HG03354 (cell line): Measurements from ENCODE around the gene ATP8A2.

ENCODE experiments used
- ATAC-seq: cut with Tn5 transposase; IDR thresholded peaks from one replicate; pipeline ENCODE4 v1.9.1; 2021; ENCODE audit warnings: mild to moderate bottlenecking; ENCODE audit not compliant: unreplicated experiment, poor library complexity, severe bottlenecking

Gene ATP8A2

DNA sequence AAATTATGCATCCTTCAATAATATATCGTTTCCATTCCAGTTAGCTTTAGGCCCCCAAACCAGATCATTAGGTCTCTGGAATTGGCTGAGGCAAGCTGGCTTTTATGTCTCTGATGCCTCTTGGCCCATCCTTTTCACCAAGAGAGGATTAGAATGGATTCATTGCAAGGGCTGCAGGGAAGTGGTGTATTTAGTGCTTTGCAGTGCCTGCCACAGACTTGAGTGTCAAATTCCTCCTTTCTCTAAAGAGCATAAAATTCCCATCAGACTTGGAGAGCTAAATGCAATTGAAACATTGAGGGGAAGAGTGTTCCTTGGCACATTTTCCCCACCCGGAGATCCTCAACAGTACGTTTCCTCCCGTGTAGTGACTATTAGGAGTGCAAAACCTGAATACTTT lies 302.6 kb downstream of the ATP8A2 start:
- ATAC-seq: no peak

DNA sequence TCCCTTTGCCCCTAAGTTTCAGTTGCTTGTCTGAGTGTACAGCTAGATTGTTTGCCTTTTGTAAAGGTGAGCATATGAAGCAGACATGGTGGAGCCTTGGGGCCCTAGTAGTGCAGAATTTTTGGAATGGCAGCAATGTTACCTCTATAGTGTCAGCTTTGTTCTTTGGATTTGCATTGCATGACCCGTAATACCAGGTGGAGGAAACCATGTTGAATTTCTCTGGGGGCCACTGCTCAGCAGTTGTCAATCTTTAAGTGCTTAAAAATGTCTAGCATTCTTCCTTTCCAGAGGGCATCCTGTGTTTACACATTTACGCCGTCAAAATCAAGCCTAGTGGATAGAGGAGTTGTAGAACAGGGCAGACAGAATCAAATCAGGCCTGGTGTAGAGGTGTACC lies 303.3 kb downstream of the ATP8A2 start:
- ATAC-seq: no peak

DNA sequence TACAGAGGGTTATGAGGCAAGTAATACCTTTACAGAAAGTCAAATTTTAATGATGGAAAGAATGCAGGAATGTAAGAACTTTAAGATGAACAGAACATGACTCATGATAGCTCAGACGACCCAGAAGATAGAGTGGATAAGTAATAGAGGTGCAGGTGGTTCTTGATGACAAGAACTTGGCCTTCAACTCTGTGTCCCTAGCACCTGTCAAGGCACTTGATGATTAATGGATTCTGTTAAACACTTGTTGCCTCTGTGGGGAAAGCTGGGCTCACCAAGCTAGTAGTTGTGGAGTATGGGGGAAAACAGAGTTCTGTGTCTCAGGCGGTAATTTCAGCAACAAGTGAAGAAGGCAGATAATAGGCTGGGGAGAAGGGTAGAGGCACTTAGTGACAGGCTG lies 306.2 kb downstream of the ATP8A2 start:
- ATAC-seq: no peak

DNA sequence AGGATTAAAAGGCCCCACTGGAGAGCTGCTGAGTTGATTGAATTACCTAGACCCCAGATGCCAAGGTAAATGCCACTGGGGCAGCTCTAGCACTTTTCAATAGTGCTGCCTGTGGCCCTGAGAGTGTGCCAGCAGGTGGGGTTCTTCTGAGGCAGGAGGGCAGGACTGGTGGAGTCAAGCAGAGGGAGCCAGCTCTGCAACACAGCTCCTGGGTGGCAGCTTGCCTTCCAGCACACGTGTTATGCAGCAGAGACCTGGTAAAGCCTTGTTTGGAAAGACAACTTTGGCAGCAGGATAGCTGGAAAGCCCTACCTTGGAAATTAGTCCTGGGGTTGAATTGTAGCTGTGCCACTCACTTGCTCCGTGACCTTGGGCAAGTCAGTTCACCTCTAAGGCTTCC lies 306.6 kb downstream of the ATP8A2 start:
- ATAC-seq: no peak

DNA sequence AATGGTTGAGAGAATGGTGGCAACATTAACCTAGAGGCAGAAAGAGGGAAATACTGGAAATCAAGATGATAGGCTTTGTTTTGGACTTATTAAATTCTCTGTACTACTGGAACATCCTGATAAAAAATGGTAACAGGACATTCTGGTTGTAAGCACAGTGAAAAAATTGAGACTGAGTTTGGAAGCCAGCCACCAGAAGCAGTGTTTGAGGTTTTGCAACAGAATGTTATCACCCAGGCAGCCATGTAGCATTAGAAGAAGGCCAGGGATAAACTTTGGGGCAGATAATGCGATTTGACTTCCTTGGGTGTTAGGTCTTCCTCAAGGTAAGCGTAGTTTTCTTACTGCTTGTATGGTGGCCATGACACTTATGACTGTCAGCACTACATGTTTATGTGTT lies 307.4 kb downstream of the ATP8A2 start:
- ATAC-seq: no peak

DNA sequence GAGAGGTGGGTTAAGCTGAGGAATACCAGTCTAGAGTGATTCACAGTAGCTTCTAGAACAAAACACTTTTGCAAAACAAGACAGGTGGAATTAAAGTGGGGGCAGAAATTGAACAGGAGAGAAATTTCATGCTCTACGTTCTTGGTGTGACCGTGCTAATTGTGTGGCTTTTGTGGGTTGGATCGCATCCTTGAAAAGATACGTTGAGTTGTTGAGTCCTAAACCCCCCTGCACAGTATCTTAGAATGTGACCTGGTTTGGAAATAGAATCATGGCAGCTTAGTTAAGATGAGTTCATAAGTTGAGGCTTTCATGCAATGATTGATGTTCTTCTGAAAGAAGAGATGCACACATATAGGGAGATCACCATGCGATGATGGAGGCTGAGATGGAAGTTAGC lies 308.2 kb downstream of the ATP8A2 start:
- no peak for ATAC-seq

DNA sequence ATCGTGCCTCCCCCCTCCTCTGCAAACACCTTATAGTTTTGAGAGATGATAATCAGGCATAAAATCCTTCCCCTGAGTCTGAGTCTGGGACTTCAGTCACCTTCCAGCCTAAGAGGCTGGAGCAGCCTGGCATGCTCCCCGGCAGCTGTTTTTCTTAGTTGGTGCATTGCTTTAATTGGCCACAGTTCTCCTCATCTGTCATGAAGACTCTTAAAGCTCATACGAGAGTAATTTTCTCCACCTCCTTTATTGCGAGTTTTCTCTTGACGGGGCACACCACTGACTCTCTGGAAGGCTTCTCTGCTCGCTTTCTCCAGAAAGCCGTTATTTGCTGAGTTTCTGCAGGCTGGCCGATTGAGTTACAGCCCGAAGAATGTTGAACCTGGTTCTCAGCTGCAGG lies 310.5 kb downstream of the ATP8A2 start:
- ATAC-seq: no peak

DNA sequence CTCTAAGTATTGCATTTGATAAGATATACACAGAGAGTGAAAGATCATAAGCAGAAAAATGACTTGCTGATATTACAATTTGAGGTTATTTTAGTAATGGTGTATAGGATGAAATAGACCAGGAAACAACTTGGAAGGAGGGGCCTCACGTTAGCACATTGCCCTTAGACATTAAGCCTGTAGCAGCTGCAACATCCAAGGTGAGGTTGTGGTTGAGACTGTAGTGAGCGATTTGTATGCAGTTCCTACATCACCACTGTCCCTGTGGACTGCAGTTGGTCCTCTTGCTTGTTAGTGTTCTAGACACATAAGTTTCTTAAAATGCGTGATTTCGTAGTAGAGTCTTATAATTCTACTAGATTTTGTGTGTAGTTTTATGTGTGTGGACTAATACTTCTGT lies 311.3 kb downstream of the ATP8A2 start:
- no peak for ATAC-seq

DNA sequence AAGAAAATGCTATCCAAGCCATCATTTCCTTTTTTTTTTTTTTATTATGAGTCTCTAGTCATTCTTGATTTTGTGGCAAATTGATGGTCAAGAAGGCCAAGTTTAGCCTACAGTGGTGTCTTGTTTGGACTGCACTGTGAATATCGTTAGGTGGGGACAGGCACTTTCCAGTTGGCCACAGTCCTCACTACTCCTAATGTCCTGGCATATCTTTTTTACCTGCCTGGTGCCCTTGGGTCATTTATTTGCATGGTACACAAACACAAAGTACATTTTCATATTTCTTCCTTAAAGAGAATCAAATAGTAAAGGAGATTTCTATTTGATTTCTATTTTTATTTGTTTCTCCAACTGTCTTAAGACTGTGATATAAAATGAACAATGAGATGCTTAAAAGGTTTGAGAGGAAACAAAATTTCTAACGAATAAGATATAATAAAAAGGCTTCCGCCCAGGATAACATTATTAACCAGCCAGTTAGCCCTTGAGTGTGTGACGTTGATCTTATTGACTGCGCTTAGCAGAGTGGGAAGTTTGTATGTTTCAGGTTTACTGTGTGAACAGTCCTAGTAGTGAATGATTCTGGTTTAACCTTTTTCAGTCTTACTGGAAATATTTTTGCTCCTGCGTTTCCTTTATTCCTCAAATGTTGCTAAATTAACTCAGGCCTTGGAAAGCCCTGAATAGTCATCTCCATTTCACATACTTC lies 312.0 kb downstream of the ATP8A2 start:
- ATAC-seq: no peak

DNA sequence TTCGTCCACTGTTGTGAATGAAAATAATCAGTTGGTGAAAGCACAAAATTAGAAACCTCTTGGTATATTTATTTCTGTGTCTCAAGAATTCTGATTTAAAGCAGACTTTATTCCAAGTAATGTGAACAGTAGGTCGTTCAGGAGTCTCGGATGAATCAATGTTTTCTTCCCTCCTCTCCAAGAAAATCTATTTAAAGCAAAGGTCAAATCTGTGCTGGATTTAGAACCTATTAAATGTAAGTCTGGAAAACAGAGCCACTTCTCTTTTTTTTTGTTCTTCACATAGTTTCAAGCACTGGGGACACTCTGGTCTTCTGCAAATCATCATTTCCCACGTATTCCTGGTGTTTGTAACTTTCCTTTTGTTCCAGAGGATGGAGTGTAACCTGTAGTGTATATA lies 312.7 kb downstream of the ATP8A2 start:
- ATAC-seq: no peak

DNA sequence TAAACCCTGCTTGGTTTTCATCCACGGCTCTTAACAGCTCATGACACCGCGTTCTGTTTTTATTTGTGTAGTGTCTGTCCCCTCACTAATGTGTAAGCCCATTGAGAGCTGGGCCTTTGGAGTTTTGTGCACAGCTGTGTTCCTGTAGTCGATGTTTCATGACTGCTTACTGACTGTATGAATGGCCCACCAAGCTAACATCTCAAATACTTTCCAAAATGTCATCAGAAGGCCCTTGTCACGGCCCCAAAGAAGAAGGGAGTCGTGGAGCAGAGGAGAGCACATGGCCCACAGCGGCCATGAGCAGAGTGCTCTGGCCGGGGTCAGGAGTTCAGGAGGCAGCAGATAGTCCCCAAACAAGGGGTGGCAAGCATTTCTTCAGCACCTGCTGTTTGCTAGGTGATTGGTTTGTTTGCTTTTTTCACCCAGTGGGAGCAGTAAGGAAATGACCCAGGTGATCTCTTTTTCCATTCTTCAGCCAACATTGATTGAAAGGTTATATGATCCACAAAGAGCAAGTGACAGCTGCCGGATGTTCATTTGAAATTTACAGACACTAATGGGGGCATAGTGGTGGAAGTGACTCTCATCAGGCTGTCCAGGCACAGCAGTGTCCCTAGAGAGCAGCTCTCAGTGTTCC lies 315.2 kb downstream of the ATP8A2 start:
- no peak for ATAC-seq

DNA sequence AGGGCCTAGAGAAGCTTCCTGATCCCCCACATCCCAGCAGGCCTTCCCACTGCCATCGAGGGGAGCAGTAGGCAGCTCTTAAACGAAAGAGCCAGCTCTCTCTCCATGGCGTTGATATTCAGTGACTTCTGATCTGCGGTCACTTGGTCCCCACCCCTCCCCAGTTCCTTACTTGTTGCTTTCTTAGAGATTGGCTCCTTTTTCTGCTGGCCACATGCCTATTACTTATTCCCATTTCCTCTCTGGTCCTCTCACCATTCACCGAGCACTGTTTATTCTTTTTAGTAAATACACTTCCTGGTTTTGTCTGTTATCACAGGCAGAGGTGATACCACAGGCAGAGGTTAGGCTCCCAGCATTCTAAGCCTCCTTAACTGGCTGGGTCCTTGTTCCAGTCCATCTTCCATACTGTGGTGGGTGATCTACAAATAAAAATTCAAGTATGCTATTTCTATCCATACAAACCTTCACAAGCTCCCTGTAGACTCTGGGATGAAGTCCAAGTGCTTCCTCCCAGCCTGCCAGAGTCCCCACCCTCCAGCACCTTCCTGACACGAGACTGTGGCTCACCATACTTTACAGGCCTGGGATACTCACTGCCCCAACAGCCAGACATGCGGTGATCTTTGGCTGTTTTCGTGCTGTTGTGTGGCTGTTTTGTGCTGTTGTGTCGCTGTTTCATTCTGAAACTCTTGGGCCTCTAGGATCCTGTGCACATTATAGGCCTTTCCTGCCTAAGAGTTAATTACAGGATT lies 315.9 kb downstream of the ATP8A2 start:
- no peak for ATAC-seq

DNA sequence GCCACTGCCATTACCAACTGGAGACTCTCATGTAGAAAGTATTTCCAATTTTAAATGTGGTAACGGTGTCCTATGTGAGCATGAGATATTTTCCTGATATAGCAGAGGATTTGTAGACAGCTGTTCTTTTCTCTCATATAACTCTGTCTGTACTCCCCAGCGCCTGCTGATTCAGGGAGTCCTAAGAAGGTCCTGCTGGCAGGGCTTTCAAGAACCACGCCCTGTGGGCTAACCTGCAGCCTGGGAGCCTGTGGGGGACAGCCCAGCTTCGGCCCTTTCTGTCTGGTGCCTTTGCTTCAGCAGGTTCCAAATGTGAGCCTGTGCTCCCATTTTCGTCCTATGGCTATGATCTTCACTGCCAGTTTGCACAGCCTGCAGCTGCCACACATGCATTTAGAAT lies 316.8 kb downstream of the ATP8A2 start:
- ATAC-seq: no peak

DNA sequence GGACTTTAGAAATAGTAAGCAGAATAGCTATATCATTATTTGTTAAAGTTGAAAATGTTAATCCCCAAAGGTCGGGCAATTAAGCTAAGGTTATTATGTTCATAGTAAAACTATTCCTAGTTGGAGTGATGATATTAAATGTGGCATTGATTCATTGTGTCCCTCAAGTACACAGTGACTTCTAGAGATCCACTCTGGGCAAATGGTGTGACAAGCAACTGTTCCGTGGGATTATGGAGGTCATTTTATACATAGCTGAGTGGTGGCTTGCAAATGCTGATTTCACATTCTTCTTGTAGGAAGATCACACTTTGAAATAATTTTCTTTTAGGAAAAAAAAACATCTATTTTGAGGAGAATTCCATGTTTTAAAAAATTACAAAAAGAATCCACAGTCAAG lies 317.8 kb downstream of the ATP8A2 start:
- no peak for ATAC-seq

DNA sequence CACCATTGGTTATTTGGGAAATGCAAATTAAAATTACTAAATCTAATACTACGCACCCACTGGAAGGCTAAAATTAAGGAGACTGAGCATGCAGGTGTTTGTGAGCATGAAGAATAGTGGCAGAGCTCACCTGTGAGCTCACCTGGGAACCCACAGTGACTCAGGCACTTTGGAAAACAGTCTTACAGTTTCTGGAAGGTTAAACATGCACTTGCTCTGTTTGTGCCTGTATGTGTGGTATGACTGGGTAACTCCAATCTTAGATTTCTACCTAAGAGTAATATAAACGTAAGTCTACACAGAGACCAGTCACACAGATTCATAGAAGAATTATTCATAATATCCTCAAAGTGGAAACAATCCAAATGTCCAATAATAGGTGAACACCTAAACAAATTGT lies 318.8 kb downstream of the ATP8A2 start:
- ATAC-seq: no peak

DNA sequence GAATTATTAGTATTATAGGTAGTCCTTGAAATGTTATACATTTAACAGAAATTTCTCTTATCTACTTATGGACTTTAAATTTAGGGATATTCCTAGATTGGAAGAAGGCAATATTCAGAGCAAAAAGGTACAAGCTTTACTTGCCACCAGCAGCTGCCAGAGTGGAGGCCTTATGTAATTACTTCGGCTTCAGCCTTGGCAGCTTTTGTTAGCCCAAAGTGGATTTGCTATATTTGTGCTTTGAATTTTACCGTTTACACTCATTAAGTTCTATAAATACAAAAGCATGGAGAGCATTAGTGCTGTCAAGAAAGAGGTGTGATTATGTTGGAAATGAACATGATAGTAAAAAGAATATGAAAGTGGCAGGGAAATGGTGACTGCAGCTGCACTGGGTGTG lies 319.9 kb downstream of the ATP8A2 start:
- ATAC-seq: no peak

DNA sequence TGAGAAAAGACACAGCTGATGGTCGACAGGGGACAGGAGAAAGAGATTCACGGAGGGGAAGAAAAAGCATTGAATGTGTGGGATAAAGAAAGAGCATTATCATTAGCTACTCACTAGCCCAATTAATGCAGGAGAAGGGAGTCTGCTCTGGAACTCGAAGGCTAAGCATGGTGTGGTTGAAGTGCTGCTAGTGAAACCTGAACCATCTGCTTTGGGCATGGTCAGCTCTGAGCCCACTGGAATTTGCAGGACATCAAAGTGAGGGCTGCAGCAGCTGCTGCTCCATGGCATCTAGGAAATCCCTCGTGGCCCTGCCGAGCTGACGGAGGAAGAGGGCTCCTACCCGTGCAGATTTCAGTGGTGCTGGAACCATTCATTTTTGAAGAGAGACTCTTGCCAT lies 320.3 kb downstream of the ATP8A2 start:
- no peak for ATAC-seq

DNA sequence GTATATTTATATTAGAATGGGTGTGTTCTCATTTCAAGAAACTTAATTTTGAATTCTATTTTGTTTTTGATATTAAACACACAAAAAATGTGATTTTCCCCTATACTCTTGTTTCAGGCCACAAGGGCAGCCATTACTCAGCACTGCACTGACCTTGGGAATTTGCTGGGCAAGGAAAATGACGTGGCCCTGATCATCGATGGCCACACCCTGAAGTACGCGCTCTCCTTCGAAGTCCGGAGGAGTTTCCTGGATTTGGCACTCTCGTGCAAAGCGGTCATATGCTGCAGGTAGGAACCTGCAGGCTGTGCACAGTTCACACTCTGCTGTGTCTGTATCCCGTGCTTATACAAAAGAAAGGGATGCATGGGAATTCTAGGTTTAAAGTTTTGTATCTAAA lies 327.3 kb downstream of the ATP8A2 start:
- no peak for ATAC-seq

DNA sequence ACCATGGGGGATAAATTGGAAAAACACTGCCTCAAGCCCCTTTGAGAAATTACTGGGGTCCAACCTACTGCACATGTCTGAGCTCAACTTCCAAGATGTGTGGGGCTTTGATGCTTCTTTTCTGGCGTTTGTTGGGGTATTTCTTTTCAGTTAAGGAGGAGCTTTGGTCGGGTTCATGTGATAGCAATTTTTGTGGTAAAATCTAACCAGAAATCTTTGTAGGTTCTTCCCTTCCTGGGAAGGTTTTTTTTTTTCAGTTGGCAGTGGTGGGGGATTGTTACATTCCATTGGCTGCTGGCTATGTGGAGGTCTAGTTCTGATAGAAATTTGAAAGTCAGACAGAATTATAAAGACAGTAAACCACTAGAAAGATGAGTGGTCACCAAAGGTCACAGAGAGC lies 327.8 kb downstream of the ATP8A2 start:
- ATAC-seq: no peak

DNA sequence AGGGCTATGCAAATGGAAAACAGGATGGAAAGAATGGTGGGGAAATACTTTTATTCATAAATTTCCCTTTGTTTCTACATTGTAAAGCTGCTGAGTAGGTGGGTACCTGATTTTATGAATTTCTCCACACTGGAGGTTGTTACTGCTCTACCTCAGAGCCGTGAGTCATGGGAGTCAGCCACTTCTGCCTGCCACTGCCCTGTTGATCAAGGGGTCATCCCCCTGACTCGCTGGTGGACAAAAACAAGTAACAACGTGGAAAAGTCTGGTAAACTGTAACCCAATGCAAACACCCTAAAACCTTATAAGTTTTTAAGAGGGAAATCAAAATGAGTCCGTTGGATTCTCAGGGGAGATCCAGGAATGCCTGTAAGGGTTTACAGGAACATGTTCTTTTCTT lies 329.5 kb downstream of the ATP8A2 start:
- ATAC-seq: no peak

DNA sequence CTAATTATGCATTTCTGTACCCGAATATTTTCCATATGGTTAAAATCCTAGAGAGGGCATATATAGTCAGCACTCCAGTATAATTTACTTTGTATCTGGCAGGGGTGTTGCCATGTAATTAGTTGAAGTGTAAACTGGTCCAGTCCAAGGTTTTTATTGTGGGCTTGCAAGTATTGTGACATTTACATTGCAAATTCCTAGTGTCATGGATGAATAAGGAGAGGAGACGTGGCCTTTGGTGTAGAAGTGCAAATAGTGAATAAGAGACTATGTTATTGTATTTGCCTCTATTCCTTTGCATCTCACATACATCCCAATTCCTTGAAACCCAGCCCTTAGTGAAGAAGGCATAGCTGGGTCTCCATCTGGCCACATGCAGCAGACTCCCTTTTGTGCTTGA lies 330.6 kb downstream of the ATP8A2 start:
- no peak for ATAC-seq
